ENCODE measurements around the gene COCH. TPM values are rescaled to one million over a fixed set of nuclear protein-coding genes. Genes with fewer than 3 reads are reported as not detected.

COCH gene
- total RNA-seq, 1 donor from 2014 or later, result 0.79 TPM

GRCh38 chr14:30834353-30834752 is 40.0 kb upstream of the COCH start:
- no peak for DNase-seq (ENCODE audit: low read depth)
- Histone ChIP-seq H3K4me2 (ENCODE audit: low read length) (no peak overlapping the region), H3K27ac (ENCODE audit: low read depth, low read length) (no peak overlapping the region), H3K4me3 (ENCODE audit: insufficient read depth, low read depth, low read length) (no peak overlapping the region), H3K36me3 (ENCODE audit: insufficient read depth, low read length) (no peaks in the 10 kb centered on the region), H2AFZ (ENCODE audit: low read depth, low read length) (no peak overlapping the region), H3K27me3 (ENCODE audit: insufficient read depth, low read length) (no peaks in the 10 kb centered on the region), H3K79me2 (ENCODE audit: insufficient read depth, low read length) (no peaks in the 10 kb centered on the region), H3K9ac (ENCODE audit: low read length) (no peak overlapping the region), H4K20me1 (ENCODE audit: insufficient read depth, low read length) (no peaks in the 10 kb centered on the region), H3K9me3 (ENCODE audit: insufficient read depth, low read depth, low read length) (no peaks in the 10 kb centered on the region), H3K4me1 (ENCODE audit: insufficient read depth, low read length) (no peaks in the 10 kb centered on the region)
- TF ChIP-seq CTCF (IDR thresholded peaks at IDR 0.05; ENCODE audit: insufficient read depth, low read depth, low read length) (no peak), EZH2 (IDR thresholded peaks at IDR 0.05; ENCODE audit: insufficient read depth, low read length) (no peak)
- FAIRE-seq, result no peak
- Mint-ChIP-seq H3K27me3 (ENCODE audit: low read depth, unreplicated experiment) (no peaks in the 10 kb centered on the region), H3K9me3 (ENCODE audit: unreplicated experiment) (peaks cover 5% of the 10 kb centered on the region), H3K27ac (ENCODE audit: unreplicated experiment) (no peak overlapping the region), H3K36me3 (ENCODE audit: low read depth, unreplicated experiment) (no peaks in the 10 kb centered on the region), H3K4me3 (ENCODE audit: unreplicated experiment) (no peak overlapping the region), H3K4me1 (ENCODE audit: low read depth, unreplicated experiment) (no peaks in the 10 kb centered on the region)

GRCh38 chr14:30838351-30838750 is 36.0 kb upstream of the COCH start:
- no peaks in the 10 kb centered on the region for H3K79me2 ChIP-seq (ENCODE audit: insufficient read depth, low read length)
- Mint-ChIP-seq H3K36me3 (ENCODE audit: low read depth, unreplicated experiment) (no peaks in the 10 kb centered on the region), H3K27ac (ENCODE audit: unreplicated experiment) (no peak overlapping the region), H3K4me3 (ENCODE audit: unreplicated experiment) (no peak overlapping the region), H3K27me3 (ENCODE audit: low read depth, unreplicated experiment) (no peaks in the 10 kb centered on the region), H3K9me3 (ENCODE audit: unreplicated experiment) (peaks cover 5% of the 10 kb centered on the region), H3K4me1 (ENCODE audit: low read depth, unreplicated experiment) (no peaks in the 10 kb centered on the region)
- H3K4me1 ChIP-seq (ENCODE audit: insufficient read depth, low read length), result no peaks in the 10 kb centered on the region
- no peaks in the 10 kb centered on the region for H3K9me3 ChIP-seq (ENCODE audit: insufficient read depth, low read depth, low read length)
- H4K20me1 ChIP-seq (ENCODE audit: insufficient read depth, low read length), result no peaks in the 10 kb centered on the region
- no peak overlapping the region for H3K27ac ChIP-seq (ENCODE audit: low read depth, low read length)
- no peaks in the 10 kb centered on the region for H3K36me3 ChIP-seq (ENCODE audit: insufficient read depth, low read length)
- FAIRE-seq (no peak), DNase-seq (ENCODE audit: low read depth) (no peak)
- no peak overlapping the region for H3K4me2 ChIP-seq (ENCODE audit: low read length)
- H2AFZ ChIP-seq (ENCODE audit: low read depth, low read length), result no peak overlapping the region
- H3K27me3 ChIP-seq (ENCODE audit: insufficient read depth, low read length), result no peaks in the 10 kb centered on the region
- no peak overlapping the region for H3K9ac ChIP-seq (ENCODE audit: low read length)
- TF ChIP-seq EZH2 (IDR thresholded peaks at IDR 0.05; ENCODE audit: insufficient read depth, low read length) (no peak), CTCF (IDR thresholded peaks at IDR 0.05; ENCODE audit: insufficient read depth, low read depth, low read length) (no peak)
- H3K4me3 ChIP-seq (ENCODE audit: insufficient read depth, low read depth, low read length), result no peak overlapping the region

GRCh38 chr14:30840086-30840779 is 34.1 kb upstream of the COCH start:
- TF ChIP-seq CTCF (IDR thresholded peaks at IDR 0.05; ENCODE audit: insufficient read depth, low read depth, low read length) (no peak), EZH2 (IDR thresholded peaks at IDR 0.05; ENCODE audit: insufficient read depth, low read length) (no peak)
- Mint-ChIP-seq H3K27me3 (ENCODE audit: low read depth, unreplicated experiment) (no peaks in the 10 kb centered on the region), H3K4me3 (ENCODE audit: unreplicated experiment) (no peak overlapping the region), H3K36me3 (ENCODE audit: low read depth, unreplicated experiment) (no peaks in the 10 kb centered on the region), H3K4me1 (ENCODE audit: low read depth, unreplicated experiment) (no peaks in the 10 kb centered on the region), H3K9me3 (ENCODE audit: unreplicated experiment) (no peaks in the 10 kb centered on the region), H3K27ac (ENCODE audit: unreplicated experiment) (no peak overlapping the region)
- DNase-seq (ENCODE audit: low read depth) (no peak), FAIRE-seq (no peak)
- Histone ChIP-seq H3K4me1 (ENCODE audit: insufficient read depth, low read length) (no peaks in the 10 kb centered on the region), H3K27ac (ENCODE audit: low read depth, low read length) (no peak overlapping the region), H3K27me3 (ENCODE audit: insufficient read depth, low read length) (no peaks in the 10 kb centered on the region), H3K4me3 (ENCODE audit: insufficient read depth, low read depth, low read length) (no peak overlapping the region), H3K4me2 (ENCODE audit: low read length) (no peak overlapping the region), H3K9me3 (ENCODE audit: insufficient read depth, low read depth, low read length) (no peaks in the 10 kb centered on the region), H3K36me3 (ENCODE audit: insufficient read depth, low read length) (no peaks in the 10 kb centered on the region), H2AFZ (ENCODE audit: low read depth, low read length) (no peak overlapping the region), H3K79me2 (ENCODE audit: insufficient read depth, low read length) (no peaks in the 10 kb centered on the region), H4K20me1 (ENCODE audit: insufficient read depth, low read length) (no peaks in the 10 kb centered on the region), H3K9ac (ENCODE audit: low read length) (no peak overlapping the region)
